TTC549 (cell line): ENCODE data around the gene C2orf49.

ENCODE experiments used
- FAIRE-seq: peaks from 2 replicates; lab custom pipeline; 2012; peaks lifted over from hg19 to GRCh38; lab: Jason Lieb, UNC

The C2orf49 gene

GRCh38 chr2:105337122-105338019, at the start of gene C2orf49:
C2orf49 (plus strand) TSS chr2:105337540; CDS start chr2:105337588, 48 bp downstream.
- FAIRE-seq = no peak

GRCh38 chr2:105287692-105288091, 49.6 kb upstream of the C2orf49 start:
- no peak for FAIRE-seq

DNA sequence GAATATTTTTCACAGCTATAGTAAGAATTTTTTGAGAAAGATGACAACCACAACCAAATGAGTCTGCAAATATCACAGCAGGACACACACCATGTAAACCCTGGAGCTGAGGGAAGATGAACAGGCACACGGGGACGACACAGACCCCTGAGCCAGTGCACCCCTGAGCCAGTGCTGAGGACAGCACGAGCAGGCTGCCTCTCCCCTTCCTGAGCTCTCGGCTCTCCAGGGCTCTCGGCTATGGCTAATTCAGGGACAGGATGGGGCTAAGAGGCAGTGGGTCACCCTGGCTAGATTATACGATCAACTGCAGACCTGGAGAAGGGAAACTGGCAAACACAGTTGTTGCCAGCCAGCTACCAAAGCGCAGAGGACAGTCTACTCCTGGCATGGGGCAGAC, 49.2 kb upstream of the C2orf49 start:
- no peak for FAIRE-seq

- FAIRE-seq = no peak
These were observed 46.2 kb upstream of the C2orf49 start for GRCh38 chr2:105290981-105291660.

- no peak for FAIRE-seq
These were observed 45.4 kb upstream of the C2orf49 start for GRCh38 chr2:105291981-105292380.

GRCh38 chr2:105294046-105294445, 43.3 kb upstream of the C2orf49 start:
- FAIRE-seq = no peak

GRCh38 chr2:105294844-105295481, 42.4 kb upstream of the C2orf49 start:
- no peak for FAIRE-seq

DNA sequence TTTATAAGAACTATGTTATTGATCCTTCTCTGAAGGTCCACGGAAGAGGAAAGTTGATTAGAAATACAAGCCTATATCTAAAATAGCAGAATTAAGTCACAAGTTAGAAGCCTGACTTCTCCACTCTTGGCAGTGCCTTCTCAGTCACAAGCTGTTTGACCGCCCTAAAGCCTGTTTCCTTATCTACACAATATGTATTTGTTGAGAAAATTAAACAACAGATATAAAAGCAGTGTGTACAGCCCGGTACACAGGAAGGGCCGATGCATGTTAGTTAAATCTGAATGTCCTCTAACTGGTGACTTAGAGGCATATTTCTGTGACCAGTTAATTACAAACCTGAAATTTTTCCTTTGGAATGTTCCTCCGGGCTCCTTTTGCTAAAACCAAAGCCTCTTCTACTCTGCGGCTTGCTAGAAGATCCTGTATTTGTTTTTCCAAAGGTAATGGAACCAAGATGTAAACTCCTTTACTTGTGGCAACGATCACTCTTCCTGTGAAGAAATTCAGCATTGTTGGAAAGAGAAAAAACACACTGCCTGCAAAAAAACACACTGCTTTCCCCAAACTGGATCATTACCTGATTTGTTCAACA, 41.2 kb upstream of the C2orf49 start:
- no peak for FAIRE-seq

GRCh38 chr2:105297216-105297615, 40.1 kb upstream of the C2orf49 start:
- FAIRE-seq = no peak

DNA sequence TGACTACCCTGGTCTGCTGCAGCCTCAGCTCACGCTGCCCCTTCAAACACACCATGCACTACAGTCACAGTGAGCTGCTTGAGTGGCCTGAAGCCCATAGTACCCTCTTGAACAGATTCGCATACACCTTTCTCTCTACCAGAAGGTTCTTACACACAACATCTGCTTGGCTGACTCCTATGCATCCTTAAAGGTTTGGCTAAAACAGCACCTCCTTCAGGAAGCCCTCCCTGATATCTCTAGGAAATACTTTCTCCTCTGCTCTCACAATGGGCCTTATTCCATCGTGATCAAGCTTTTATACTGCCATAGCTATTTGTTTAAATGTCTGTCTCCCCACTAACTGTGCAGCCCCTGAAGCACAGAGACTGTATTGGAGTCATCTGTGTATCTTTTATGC, 39.3 kb upstream of the C2orf49 start:
- FAIRE-seq = no peak

GRCh38 chr2:105299290-105299689, 38.0 kb upstream of the C2orf49 start:
- FAIRE-seq = no peak

DNA sequence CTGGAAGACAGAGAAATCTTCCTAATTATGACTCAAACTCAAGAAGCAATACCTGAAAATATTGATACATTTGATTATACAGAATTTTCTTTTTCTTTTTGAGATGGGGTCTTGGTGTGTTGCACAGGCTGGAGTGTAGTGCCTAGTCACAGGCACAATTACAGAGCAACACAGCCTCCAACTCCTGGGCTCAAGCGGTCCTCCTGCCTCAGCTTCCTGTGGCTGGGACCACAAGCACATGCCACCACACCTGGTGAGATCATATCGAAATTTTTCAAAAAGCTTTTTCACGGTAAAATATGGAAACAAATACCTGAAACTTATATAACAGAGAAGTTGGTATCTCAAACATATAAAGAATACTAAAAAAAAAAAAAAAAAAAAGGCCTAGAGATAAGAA, 35.7 kb upstream of the C2orf49 start:
- FAIRE-seq = no peak

- no peak for FAIRE-seq
These were observed 30.2 kb upstream of the C2orf49 start for GRCh38 chr2:105307146-105307545.

DNA sequence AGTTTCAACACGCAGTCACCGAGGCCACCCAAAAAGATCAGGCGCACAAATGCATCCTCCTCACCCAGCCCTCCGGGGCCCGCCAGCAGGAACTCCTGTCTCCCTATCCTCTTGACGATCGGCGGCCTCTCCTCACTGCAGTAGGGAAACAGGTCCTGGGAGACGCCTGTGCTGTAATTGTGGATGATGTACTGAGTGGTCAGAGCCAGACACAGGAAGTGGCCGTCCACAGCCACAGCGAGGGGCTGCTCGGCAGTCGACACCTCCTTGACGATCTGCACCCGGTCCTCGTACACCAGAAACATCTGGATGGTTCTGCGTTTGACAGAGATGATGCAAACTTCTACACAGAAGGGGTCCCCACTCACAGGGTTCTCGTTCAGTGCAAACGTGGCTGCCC, 29.8 kb upstream of the C2orf49 start:
- FAIRE-seq = no peak

GRCh38 chr2:105307962-105308361, 29.4 kb upstream of the C2orf49 start:
- FAIRE-seq = no peak

- FAIRE-seq = no peak
These were observed 28.8 kb upstream of the C2orf49 start for GRCh38 chr2:105308382-105309146.

- FAIRE-seq = no peak
These were observed 28.2 kb upstream of the C2orf49 start for GRCh38 chr2:105309147-105309545.

DNA sequence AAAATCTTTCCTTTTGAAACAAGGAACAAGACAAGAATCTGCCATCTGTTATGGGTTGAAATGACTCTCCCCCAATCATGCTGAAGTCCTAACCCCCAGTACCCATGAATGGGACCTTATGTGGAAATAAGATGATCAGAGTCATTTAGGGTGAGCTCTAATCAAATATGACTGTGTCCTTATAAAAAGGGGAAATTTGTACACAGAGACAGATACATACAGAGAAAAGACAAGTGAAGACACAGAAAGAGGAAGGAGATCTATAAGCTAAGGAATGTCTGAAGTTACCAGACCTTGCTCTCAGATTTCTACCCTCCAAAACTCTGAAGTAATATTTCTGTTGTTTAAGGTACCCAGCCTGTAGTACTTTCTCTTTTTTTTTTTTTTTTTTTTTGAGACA, 23.5 kb upstream of the C2orf49 start:
- FAIRE-seq = no peak

DNA sequence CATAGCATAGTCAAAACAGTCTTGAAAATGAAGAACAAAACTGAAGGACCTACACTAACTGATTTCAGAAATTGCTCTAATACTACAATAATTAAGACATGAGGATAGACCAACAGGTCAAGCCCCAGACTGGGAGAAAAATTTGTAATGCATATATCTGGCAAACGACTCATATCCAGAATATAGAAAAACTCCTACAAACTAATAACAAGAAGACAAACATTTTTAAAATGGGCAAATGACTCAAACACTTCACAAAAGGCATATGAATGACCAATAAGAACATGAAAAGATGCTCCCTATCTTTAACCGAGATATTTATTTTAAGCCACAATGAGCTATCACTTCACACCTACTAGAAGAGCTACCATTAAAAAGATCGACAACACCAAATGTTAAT, 22.0 kb upstream of the C2orf49 start:
- FAIRE-seq = no peak

DNA sequence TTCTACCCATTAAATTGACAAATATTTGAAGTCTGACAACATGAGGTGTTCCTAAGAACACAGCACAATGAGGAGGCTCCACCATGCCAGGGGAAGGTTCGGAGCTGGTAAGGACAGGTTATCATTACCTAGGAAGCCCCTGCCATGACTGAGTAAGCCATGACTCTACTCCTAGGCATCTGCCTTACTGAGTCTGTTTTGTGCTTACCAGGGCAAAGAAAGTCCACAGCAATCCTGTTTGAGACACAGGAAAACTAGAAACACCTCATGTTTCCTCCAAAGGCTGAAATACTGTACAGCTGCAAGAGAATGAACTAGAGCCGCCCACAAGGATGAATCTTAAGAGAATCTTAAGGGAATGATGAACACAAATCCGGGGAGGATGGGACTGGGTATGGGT, 19.4 kb upstream of the C2orf49 start:
- FAIRE-seq = no peak

DNA sequence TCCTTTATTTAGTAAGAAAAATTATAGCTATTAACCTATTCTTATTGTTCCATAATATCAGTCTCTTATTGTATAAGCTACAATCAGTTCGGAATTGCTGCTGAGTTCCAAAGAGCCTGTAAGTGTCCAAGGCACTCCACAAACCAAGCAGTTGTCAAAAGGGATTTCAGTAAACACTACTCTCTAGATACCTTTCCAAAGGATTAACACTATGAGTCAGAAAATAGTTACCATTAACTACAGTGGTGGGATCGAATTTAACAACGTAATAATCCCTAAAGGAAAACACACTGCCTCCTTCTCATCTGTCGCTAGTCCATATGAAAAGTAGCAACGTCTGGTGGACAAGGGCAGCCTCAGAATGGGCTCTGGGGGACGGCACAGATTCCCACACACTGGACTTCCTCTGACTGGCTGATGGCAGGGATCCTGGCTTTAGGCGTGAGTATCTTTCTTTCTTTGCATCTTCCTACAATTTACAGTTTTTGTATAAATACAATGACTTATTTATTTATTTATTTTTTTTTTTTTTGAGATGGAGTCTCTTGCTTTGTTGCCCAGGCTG, 16.6 kb upstream of the C2orf49 start:
- FAIRE-seq = no peak
